Breast epithelium (tissue), 4 donors: Measurements from ENCODE around the gene LTBP2. TPM values are rescaled to one million over a fixed set of nuclear protein-coding genes. Genes with fewer than 3 reads are reported as not detected.
A peak's percentile ranks its signal among the peaks of the same experiment; 100 is the strongest.

Experiments used
- DNase-seq, 2 donors: peaks; one replicate each; pipeline ENCODE4 v3.0.0-alpha.2; 2019; ENCODE audit warnings: low spot score in 2 of 2
- H3K27ac ChIP-seq, 2 donors: fragments of 200-600 bp; sonication (generic) in 1 of 2; one replicate each; pipeline ENCODE4 v1.5.1; 2016 to 2019; ENCODE audit warnings: mild to moderate bottlenecking in 1 of 2
- H3K27me3 ChIP-seq, 2 donors: fragments of 200-600 bp; sonication (generic) in 1 of 2; one replicate each; pipeline versions ENCODE4 v1.5.1 to v1.6.0; 2017 to 2019; ENCODE audit warnings: control low read depth in 1 of 2, mild to moderate bottlenecking in 1 of 2
- H3K36me3 ChIP-seq: fragments of 200-600 bp; one replicate; pipeline ENCODE4 v1.5.1; 2019
- H3K4me1 ChIP-seq, 2 donors: fragments of 200-600 bp; sonication (generic); one replicate each; pipeline ENCODE4 v1.5.1; 2016 to 2019; ENCODE audit warnings: control low read depth in 1 of 2
- H3K4me3 ChIP-seq, 3 donors: fragments of 200-600 bp; sonication (generic); 1 replicate in 2 of 3; 2 replicates in 1 of 3; pipeline ENCODE4 v1.5.1; 2016 to 2019; ENCODE audit warnings: mild to moderate bottlenecking in 3 of 3, moderate library complexity in 2 of 3
- H3K9me3 ChIP-seq, 2 donors: fragments of 200-600 bp; sonication (generic) in 1 of 2; one replicate each; pipeline ENCODE4 v1.5.1; 2016 to 2019; ENCODE audit warnings: control low read depth in 1 of 2
- CTCF ChIP-seq, 3 donors: fragments of 450-650 bp; IDR thresholded peaks; one replicate each; pipeline ENCODE4 v1.5.1; 2016 to 2017; ENCODE audit warnings: antibody characterized with exemption in 3 of 3, mild to moderate bottlenecking in 3 of 3, moderate library complexity in 3 of 3
- POLR2A ChIP-seq: fragments of 450-650 bp; IDR thresholded peaks from one replicate; pipeline ENCODE4 v1.6.1; 2016; ENCODE audit warnings: antibody characterized with exemption, mild to moderate bottlenecking, moderate library complexity
- POLR2AphosphoS5 ChIP-seq, 3 donors: sonication (generic); formaldehyde crosslinking; IDR thresholded peaks; one replicate each; pipeline ENCODE4 v1.6.1; 2017; ENCODE audit warnings: antibody characterized with exemption in 3 of 3
- intact Hi-C: fragments of 100-400 bp; cut with DNase I; formaldehyde crosslinking; loops from one replicate; pipeline ENCODE4 v1.15.1; 2023; ENCODE audit warnings: low total_unique reads
- total RNA-seq, 3 donors: library from RNA; depleted of rRNA; stranded (reverse); fragments of >200 nt; gene quantifications; one replicate each; pipeline ENCODE4 v1.1.0, GENCODE V29; 2016

The LTBP2 gene
- total RNA-seq, 3 donors from 2014 or later: 34.7 to 91.1 (median 79.0) TPM

- Histone ChIP-seq H3K27me3 (no peaks in the 10 kb centered on the region), H3K9me3 (no peaks in the 10 kb centered on the region), H3K27ac (peak overlapping the region in 1 of 2 donors; percentile 81), H3K4me3 (no peak overlapping the region), H3K4me1 (peaks cover 0 to 4% of the 10 kb centered on the region in 2 donors), H3K36me3 (no peaks in the 10 kb centered on the region)
- intact Hi-C loops: no loop called here
- no peak for DNase-seq
- TF ChIP-seq POLR2A (no peak), CTCF (IDR thresholded peaks at IDR 0.05) (no peak), POLR2AphosphoS5 (IDR thresholded peaks at IDR 0.05) (no peak)
Observed at GRCh38 chr14:74638966-74639365, 26.9 kb upstream of the LTBP2 start.

- no peaks in the 10 kb centered on the region for H3K27me3 ChIP-seq
- TF ChIP-seq CTCF (IDR thresholded peaks at IDR 0.05) (no peak), POLR2A (no peak), POLR2AphosphoS5 (IDR thresholded peaks at IDR 0.05) (no peak)
- no peak overlapping the region for H3K4me3 ChIP-seq
- peak overlapping the region; percentile 72 to 81 for H3K27ac ChIP-seq
- peaks cover 0 to 4% of the 10 kb centered on the region in 2 donors for H3K4me1 ChIP-seq
- no peaks in the 10 kb centered on the region for H3K36me3 ChIP-seq
- no peak for DNase-seq
- intact Hi-C loops: no loop called here
- no peaks in the 10 kb centered on the region for H3K9me3 ChIP-seq
Observed at GRCh38 chr14:74638066-74638465, 26.0 kb upstream of the LTBP2 start.

GRCh38 chr14:74637178-74637550 is 25.1 kb upstream of the LTBP2 start:
- intact Hi-C loops: no loop called here
- H3K36me3 ChIP-seq: no peaks in the 10 kb centered on the region
- peak overlapping the region; percentile 72 to 81 for H3K27ac ChIP-seq
- no peaks in the 10 kb centered on the region for H3K9me3 ChIP-seq
- no peak for DNase-seq
- no peak overlapping the region for H3K4me3 ChIP-seq
- TF ChIP-seq POLR2A: no peak
- TF ChIP-seq POLR2AphosphoS5 (IDR thresholded peaks at IDR 0.05): no peak
- TF ChIP-seq CTCF (IDR thresholded peaks at IDR 0.05): no peak
- peaks cover 0 to 4% of the 10 kb centered on the region in 2 donors for H3K4me1 ChIP-seq
- H3K27me3 ChIP-seq: no peaks in the 10 kb centered on the region

- DNase-seq: peak in 1 of 2 donors; percentile 54
- Histone ChIP-seq H3K4me3 (no peak overlapping the region), H3K4me1 (peaks cover 0 to 4% of the 10 kb centered on the region in 2 donors), H3K9me3 (no peaks in the 10 kb centered on the region), H3K27ac (peak overlapping the region; percentile 72 to 81), H3K36me3 (no peaks in the 10 kb centered on the region), H3K27me3 (no peaks in the 10 kb centered on the region)
- intact Hi-C loops: no loop called here
- TF ChIP-seq CTCF (IDR thresholded peaks at IDR 0.05): no peak
Observed at GRCh38 chr14:74636424-74637177, 24.6 kb upstream of the LTBP2 start.

- Histone ChIP-seq H3K27me3 (no peaks in the 10 kb centered on the region), H3K36me3 (no peaks in the 10 kb centered on the region), H3K4me3 (no peak overlapping the region), H3K4me1 (peaks cover 0 to 4% of the 10 kb centered on the region in 2 donors), H3K27ac (peak overlapping the region; percentile 72 to 81), H3K9me3 (no peaks in the 10 kb centered on the region)
- intact Hi-C loops: no loop called here
- no peak for TF ChIP-seq POLR2AphosphoS5 (IDR thresholded peaks at IDR 0.05)
- no peak for TF ChIP-seq POLR2A
- no peak for TF ChIP-seq CTCF (IDR thresholded peaks at IDR 0.05)
- DNase-seq: no peak
Observed at GRCh38 chr14:74635847-74636246, 23.8 kb upstream of the LTBP2 start.
